HFF-Myc (cell line): Measurements from ENCODE around the gene WNK2.

Experiments
- DNase-seq: peaks from one replicate; pipeline ENCODE4 v3.0.0-alpha.2; 2011; ENCODE audit warnings: low read depth; ENCODE audit errors: extremely low read depth
- H3K4me3 ChIP-seq: replicated peaks from 2 replicates; pipeline ENCODE4 v1.5.1; 2011; ENCODE audit warnings: low read depth, mild to moderate bottlenecking, control low read depth, low read length
- CTCF ChIP-seq: IDR thresholded peaks from 2 replicates; pipeline ENCODE4 v1.5.1; 2012; ENCODE audit warnings: mild to moderate bottlenecking, low read depth, low read length, control low read depth; ENCODE audit errors: missing control alignments

WNK2 gene

GRCh38 chr9:93172666-93173364 is 11.1 kb upstream of the WNK2 start:
- no peak for DNase-seq
- TF ChIP-seq CTCF, result no peak
- H3K4me3 ChIP-seq, result no peak overlapping the region

- no peak for TF ChIP-seq CTCF
Measured at GRCh38 chr9:93173365-93174051, 10.4 kb upstream of the WNK2 start.

GRCh38 chr9:93174976-93175375 is 9.0 kb upstream of the WNK2 start:
- H3K4me3 ChIP-seq, result no peak overlapping the region
- no peak for TF ChIP-seq CTCF
- DNase-seq, result no peak

More at GRCh38 chr9:93173365-93174051, 10.4 kb upstream of the WNK2 start:
- no peak overlapping the region for H3K4me3 ChIP-seq
- no peak for DNase-seq

GRCh38 chr9:93177676-93178075 is 6.3 kb upstream of the WNK2 start:
- no peak for DNase-seq
- TF ChIP-seq CTCF, result no peak
- H3K4me3 ChIP-seq, result no peak overlapping the region

- DNase-seq, result no peak
- no peak overlapping the region for H3K4me3 ChIP-seq
- no peak for TF ChIP-seq CTCF
Measured at GRCh38 chr9:93178851-93179786, 4.8 kb upstream of the WNK2 start.

GRCh38 chr9:93180938-93181337 is 3.0 kb upstream of the WNK2 start:
- H3K4me3 ChIP-seq, result no peak overlapping the region
- TF ChIP-seq CTCF, result no peak
- DNase-seq, result no peak
